ENCODE data around the gene NPPA. TPM values are rescaled to one million over a fixed set of nuclear protein-coding genes. Genes with fewer than 3 reads are reported as not detected.

NPPA gene
- total and polyA plus RNA-seq, 2 experiments from 2014 or later: 0.22 TPM; not detected in 1

DNA sequence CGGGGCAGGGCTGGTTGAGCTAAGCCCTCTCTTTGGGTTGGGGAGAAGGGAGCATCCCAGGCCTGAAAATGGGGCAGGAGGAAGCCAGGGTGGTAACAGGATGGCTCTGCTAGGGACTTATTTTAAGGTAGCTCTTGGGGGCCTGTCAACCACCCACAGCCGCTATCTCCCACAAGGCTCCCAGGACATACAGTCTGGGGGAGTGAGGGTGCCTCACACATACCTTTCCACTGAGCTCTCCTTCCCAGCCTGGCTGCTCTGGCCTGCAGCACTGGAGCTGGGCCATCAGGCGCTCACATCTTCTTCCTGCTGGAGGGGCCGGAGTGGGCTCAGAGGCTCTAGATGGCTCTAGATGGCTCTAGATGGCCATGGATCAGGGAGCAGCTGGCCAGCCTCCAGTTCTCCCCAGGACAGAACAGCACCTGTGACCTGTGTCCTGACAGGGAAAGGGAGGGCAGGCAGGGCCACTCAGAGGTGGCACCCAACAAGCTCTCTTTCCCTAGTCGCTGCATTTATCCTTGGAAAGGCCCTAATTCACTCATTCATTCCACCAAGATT lies 22.1 kb upstream of the NPPA start:
- 87% methylated on average over 5 of the region's 5 CpGs for WGBS (ENCODE audit: low lambda C conversion rate, missing lambda C conversion rate)
- H3K36me3 ChIP-seq (replicated peaks; ENCODE audit: insufficient read depth, low read depth): no peaks in the 10 kb centered on the region
- no peaks in the 10 kb centered on the region for H3K79me2 ChIP-seq
- peaks cover 5% of the 10 kb centered on the region for H3K27me3 ChIP-seq
- no peaks in the 10 kb centered on the region for H4K20me1 ChIP-seq (ENCODE audit: insufficient read depth, poor library complexity, severe bottlenecking)
- no peak overlapping the region for H2AFZ ChIP-seq
- no peak for TF ChIP-seq EZH2phosphoT487 (IDR thresholded peaks at IDR 0.05; ENCODE audit: low read depth, severe bottlenecking, unreplicated experiment)
- TF ChIP-seq EZH2 (IDR thresholded peaks at IDR 0.05; ENCODE audit: borderline replicate concordance): no peak
- TF ChIP-seq, protein P1, sequence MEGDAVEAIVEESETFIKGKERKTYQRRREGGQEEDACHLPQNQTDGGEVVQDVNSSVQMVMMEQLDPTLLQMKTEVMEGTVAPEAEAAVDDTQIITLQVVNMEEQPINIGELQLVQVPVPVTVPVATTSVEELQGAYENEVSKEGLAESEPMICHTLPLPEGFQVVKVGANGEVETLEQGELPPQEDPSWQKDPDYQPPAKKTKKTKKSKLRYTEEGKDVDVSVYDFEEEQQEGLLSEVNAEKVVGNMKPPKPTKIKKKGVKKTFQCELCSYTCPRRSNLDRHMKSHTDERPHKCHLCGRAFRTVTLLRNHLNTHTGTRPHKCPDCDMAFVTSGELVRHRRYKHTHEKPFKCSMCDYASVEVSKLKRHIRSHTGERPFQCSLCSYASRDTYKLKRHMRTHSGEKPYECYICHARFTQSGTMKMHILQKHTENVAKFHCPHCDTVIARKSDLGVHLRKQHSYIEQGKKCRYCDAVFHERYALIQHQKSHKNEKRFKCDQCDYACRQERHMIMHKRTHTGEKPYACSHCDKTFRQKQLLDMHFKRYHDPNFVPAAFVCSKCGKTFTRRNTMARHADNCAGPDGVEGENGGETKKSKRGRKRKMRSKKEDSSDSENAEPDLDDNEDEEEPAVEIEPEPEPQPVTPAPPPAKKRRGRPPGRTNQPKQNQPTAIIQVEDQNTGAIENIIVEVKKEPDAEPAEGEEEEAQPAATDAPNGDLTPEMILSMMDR (IDR thresholded peaks at IDR 0.05; ENCODE audit: poor library complexity): no peak
- H3K9me3 ChIP-seq (ENCODE audit: low read depth): no peaks in the 10 kb centered on the region
- H3K27ac ChIP-seq: no peak overlapping the region
- H3K4me1 ChIP-seq (ENCODE audit: insufficient read depth): no peaks in the 10 kb centered on the region
- no peaks in the 10 kb centered on the region for H3K9me2 ChIP-seq (replicated peaks; ENCODE audit: insufficient read depth)
- DNase-seq (ENCODE audit: low spot score): no peak
- no peak overlapping the region for H3K4me2 ChIP-seq
- no peak overlapping the region for H3K4me3 ChIP-seq

DNA sequence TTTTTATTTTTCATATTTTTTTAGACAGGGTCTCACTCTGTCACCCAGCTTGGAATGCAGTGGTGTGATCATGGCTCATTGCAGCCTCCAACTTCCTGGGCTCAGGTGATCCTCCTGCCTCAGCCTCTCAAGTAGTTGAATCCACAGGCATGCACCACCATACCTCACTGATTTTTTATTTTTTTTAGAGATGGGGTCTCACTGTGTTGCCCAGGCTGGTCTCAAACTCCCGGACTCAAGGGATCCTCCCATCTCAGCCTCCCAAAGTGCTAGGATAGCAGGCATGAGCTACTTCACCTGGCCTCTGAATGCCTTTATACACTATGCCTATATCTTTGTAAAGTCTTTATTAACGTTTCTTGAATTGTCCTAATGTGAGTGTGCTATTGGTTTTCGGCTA lies 21.5 kb upstream of the NPPA start:
- WGBS (ENCODE audit: low lambda C conversion rate, missing lambda C conversion rate): 80% methylated on average over 3 of the region's 3 CpGs
- TF ChIP-seq, protein P1 (IDR thresholded peaks at IDR 0.05; ENCODE audit: poor library complexity): no peak
- no peak for TF ChIP-seq EZH2phosphoT487 (IDR thresholded peaks at IDR 0.05; ENCODE audit: low read depth, severe bottlenecking, unreplicated experiment)
- no peak for TF ChIP-seq EZH2 (IDR thresholded peaks at IDR 0.05; ENCODE audit: borderline replicate concordance)
- H3K9me2 ChIP-seq (replicated peaks; ENCODE audit: insufficient read depth): no peaks in the 10 kb centered on the region
- H3K79me2 ChIP-seq: no peaks in the 10 kb centered on the region
- H3K36me3 ChIP-seq (replicated peaks; ENCODE audit: insufficient read depth, low read depth): no peaks in the 10 kb centered on the region
- H3K4me2 ChIP-seq: no peak overlapping the region
- H4K20me1 ChIP-seq (ENCODE audit: insufficient read depth, poor library complexity, severe bottlenecking): no peaks in the 10 kb centered on the region
- no peaks in the 10 kb centered on the region for H3K9me3 ChIP-seq (ENCODE audit: low read depth)
- H2AFZ ChIP-seq: no peak overlapping the region
- H3K27ac ChIP-seq: no peak overlapping the region
- peaks cover 5% of the 10 kb centered on the region for H3K27me3 ChIP-seq
- no peak overlapping the region for H3K4me3 ChIP-seq
- DNase-seq (ENCODE audit: low spot score): no peak
- no peaks in the 10 kb centered on the region for H3K4me1 ChIP-seq (ENCODE audit: insufficient read depth)

DNA sequence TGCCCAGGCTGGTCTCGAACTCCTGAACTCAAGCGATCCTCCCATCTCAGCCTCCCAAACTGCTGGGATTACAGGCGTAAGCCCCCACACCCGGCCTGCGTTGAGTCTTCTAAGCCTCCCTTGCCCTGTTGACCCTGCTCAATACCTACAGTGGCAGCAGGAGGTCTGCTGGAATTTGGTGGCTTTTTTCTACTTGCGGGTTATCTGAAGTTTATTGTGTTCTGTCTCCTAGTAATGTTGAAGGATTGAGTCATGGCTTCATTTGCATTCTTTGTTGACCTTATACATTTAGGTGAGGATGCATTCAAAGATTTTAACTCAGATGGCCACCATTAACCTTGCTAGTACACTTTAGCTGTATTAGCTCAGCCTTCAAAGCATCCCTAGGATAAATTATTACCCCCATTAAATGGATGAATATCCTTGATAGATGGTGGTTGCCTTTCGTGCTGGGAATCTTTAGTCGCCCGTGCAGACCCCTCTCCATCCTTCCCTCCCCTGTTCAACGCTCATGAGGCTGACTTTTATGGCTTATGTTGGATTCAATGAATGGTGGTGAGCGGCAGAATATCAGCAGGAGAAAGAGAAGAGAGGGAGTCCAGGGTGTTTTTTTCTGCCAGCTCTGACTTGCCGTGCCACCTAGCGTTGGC lies 20.9 kb upstream of the NPPA start:
- Histone ChIP-seq H3K27ac (no peak overlapping the region), H3K9me2 (replicated peaks; ENCODE audit: insufficient read depth) (no peaks in the 10 kb centered on the region), H4K20me1 (ENCODE audit: insufficient read depth, poor library complexity, severe bottlenecking) (no peaks in the 10 kb centered on the region), H3K27me3 (peaks cover 5% of the 10 kb centered on the region), H3K4me2 (no peak overlapping the region), H3K9me3 (ENCODE audit: low read depth) (no peaks in the 10 kb centered on the region), H3K4me1 (ENCODE audit: insufficient read depth) (no peaks in the 10 kb centered on the region), H3K4me3 (no peak overlapping the region), H3K79me2 (no peaks in the 10 kb centered on the region), H2AFZ (no peak overlapping the region), H3K36me3 (replicated peaks; ENCODE audit: insufficient read depth, low read depth) (no peaks in the 10 kb centered on the region)
- DNase-seq (ENCODE audit: low spot score): no peak
- no peak for TF ChIP-seq EZH2 (IDR thresholded peaks at IDR 0.05; ENCODE audit: borderline replicate concordance)
- WGBS (ENCODE audit: low lambda C conversion rate, missing lambda C conversion rate): 75% methylated on average over 13 of the region's 13 CpGs

GRCh38 chr1:11862890-11863289 lies 15.3 kb upstream of the NPPA start:
- H3K9me2 ChIP-seq (replicated peaks; ENCODE audit: insufficient read depth): no peaks in the 10 kb centered on the region
- H3K4me1 ChIP-seq (ENCODE audit: insufficient read depth): no peaks in the 10 kb centered on the region
- WGBS (ENCODE audit: low lambda C conversion rate, missing lambda C conversion rate): 67% methylated on average over 6 of the region's 6 CpGs
- H2AFZ ChIP-seq: no peak overlapping the region
- peaks cover 18% of the 10 kb centered on the region for H3K27me3 ChIP-seq
- no peaks in the 10 kb centered on the region for H3K9me3 ChIP-seq (ENCODE audit: low read depth)
- no peaks in the 10 kb centered on the region for H3K36me3 ChIP-seq (replicated peaks; ENCODE audit: insufficient read depth, low read depth)
- no peaks in the 10 kb centered on the region for H3K79me2 ChIP-seq
- H3K27ac ChIP-seq: no peak overlapping the region
- no peak overlapping the region for H3K4me2 ChIP-seq
- no peaks in the 10 kb centered on the region for H4K20me1 ChIP-seq (ENCODE audit: insufficient read depth, poor library complexity, severe bottlenecking)
- TF ChIP-seq EZH2 (IDR thresholded peaks at IDR 0.05; ENCODE audit: borderline replicate concordance): no peak
- TF ChIP-seq EZH2phosphoT487 (IDR thresholded peaks at IDR 0.05; ENCODE audit: low read depth, severe bottlenecking, unreplicated experiment): no peak
- TF ChIP-seq, protein P1 (IDR thresholded peaks at IDR 0.05; ENCODE audit: poor library complexity): no peak
- no peak for DNase-seq (ENCODE audit: low spot score)
- no peak overlapping the region for H3K4me3 ChIP-seq

Data from hepatocyte (in vitro differentiated cells).